Measurements from ENCODE around the gene GLS. TPM values are rescaled to one million over a fixed set of nuclear protein-coding genes. Genes with fewer than 3 reads are reported as not detected.

The GLS gene
- total RNA-seq, 1 donor from 2014 or later, result 160 TPM

DNA sequence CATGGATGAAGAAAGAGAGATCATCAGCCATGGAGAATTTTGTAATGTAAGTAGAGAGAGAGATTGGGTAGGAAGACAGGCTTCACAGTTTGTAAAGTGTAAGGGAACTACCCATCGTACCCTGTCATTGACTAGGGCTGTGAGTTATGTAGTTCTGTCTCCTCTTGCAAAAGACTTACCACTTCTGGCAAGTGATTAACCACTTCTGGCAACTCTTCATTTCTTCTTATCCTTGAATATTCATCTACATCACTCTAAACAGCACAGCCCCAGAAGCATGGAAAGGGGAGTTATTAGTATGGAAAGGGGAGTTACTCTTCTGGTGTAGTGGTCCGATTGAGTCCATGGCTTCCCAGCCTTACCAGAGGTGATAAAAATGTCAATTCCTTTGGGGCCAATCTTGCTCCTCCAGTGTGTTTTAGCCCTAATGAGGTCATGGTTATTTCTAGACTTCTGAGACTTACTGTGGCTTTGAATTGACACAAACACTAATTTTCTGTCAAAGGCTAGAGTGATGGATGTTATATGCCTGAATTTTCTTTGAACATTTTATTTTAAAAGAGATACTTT is 81.4 kb downstream of the GLS start:
- Mint-ChIP-seq H3K27me3 (no peaks in the 10 kb centered on the region), H3K36me3 (peaks cover 8% of the 10 kb centered on the region), H3K4me1 (ENCODE audit: unreplicated experiment) (peaks cover 4% of the 10 kb centered on the region), H3K27ac (no peak overlapping the region), H3K9me3 (no peaks in the 10 kb centered on the region), H3K4me3 (no peak overlapping the region)
- DNase-seq (ENCODE audit: extremely low spot score, unreplicated experiment), result no peak
- TF ChIP-seq, protein P1, sequence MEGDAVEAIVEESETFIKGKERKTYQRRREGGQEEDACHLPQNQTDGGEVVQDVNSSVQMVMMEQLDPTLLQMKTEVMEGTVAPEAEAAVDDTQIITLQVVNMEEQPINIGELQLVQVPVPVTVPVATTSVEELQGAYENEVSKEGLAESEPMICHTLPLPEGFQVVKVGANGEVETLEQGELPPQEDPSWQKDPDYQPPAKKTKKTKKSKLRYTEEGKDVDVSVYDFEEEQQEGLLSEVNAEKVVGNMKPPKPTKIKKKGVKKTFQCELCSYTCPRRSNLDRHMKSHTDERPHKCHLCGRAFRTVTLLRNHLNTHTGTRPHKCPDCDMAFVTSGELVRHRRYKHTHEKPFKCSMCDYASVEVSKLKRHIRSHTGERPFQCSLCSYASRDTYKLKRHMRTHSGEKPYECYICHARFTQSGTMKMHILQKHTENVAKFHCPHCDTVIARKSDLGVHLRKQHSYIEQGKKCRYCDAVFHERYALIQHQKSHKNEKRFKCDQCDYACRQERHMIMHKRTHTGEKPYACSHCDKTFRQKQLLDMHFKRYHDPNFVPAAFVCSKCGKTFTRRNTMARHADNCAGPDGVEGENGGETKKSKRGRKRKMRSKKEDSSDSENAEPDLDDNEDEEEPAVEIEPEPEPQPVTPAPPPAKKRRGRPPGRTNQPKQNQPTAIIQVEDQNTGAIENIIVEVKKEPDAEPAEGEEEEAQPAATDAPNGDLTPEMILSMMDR (conservative IDR thresholded peaks at IDR 0.05), result no peak

DNA sequence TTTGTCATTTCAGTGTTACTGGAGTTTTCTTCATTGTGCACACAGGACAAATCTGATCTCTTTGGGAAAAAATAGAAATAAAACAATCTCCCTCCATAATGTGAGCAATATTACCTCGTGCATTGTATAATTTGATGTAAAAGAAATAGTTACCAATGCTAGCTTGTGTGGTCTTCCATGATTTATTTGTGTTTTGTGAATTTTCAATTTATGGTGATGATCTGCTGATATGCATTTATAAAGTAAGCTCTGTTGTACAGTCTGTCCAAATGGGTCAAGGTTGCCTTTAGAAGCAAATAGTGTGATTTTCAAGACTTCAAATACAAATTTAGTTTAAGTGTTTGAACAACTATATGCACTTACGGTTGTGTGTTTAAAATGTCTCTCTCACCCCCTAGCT is 82.5 kb downstream of the GLS start:
- H3K27me3 Mint-ChIP-seq, result no peaks in the 10 kb centered on the region
- H3K27ac Mint-ChIP-seq, result no peak overlapping the region
- H3K36me3 Mint-ChIP-seq, result peaks cover 10% of the 10 kb centered on the region
- no peaks in the 10 kb centered on the region for H3K9me3 Mint-ChIP-seq
- no peak overlapping the region for H3K4me3 Mint-ChIP-seq
- DNase-seq (ENCODE audit: extremely low spot score, unreplicated experiment), result no peak
- H3K4me1 Mint-ChIP-seq (ENCODE audit: unreplicated experiment), result peaks cover 4% of the 10 kb centered on the region
- TF ChIP-seq, protein P1 (conservative IDR thresholded peaks at IDR 0.05), result no peak

DNA sequence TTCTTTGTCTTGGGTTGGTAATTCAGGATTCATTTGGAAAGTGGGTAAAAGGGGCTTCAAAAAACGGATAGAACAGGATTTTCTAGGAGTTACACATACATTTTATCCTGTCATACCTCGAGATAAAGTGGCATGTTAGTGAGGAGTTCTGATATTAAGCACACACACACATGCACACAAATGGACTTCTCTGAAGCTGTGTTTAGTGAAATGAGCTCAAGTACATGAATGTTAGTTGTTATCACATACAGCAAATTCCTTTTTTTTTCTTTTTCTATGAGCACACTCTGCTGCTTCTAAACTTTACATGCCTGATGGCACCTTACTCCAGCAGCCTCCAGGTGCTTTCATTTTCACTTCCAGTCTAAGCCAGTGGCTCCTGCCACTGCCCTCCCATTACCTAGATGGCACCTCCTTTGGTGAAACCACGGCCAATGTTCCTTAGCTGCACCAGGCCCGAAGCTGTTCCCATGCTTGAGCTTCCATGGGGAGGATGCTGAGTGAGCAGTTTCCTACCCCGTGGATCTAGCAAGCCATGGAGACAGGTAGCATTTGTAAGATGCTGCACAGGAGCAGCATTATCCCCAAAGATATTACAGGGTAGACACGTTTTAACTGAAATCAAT is 83.7 kb downstream of the GLS start:
- Mint-ChIP-seq H3K27ac (no peak overlapping the region), H3K27me3 (no peaks in the 10 kb centered on the region)

DNA sequence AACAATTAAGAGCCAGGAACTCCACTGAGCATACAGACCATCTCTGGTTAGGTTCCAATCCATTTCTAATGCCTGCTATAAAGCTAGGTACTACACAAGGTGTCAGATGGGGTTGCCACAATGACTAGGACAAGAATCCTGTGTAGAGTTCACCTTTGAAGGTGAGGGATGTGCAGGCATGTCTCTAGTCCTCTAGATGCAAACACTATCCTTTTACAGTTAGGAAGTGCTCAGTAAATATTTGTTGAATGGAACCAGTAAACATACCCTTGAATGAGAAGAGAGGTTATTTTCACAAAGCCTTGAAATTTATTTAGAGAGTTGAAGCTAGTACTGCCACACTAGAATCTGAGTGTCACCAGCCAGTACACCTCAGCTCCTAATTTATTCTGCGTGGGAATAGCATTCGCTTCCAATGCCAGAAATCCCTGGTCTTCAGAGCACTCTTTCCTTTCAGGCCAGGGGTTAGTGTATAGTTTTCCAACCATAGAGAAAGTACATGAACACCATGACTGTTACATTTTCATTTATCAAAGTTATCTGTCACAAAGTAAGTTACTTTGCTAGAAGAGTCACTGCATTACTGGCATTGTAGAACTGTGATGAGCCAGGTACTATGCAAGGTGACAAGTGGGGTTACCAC is 85.1 kb downstream of the GLS start:
- H3K36me3 Mint-ChIP-seq, result peaks cover 25% of the 10 kb centered on the region

More for the DNA sequence above, 83.7 kb downstream of the GLS start:
- DNase-seq (ENCODE audit: extremely low spot score, unreplicated experiment), result no peak
- Mint-ChIP-seq H3K4me3 (no peak overlapping the region), H3K36me3 (peaks cover 13% of the 10 kb centered on the region), H3K4me1 (ENCODE audit: unreplicated experiment) (peaks cover 4% of the 10 kb centered on the region), H3K9me3 (no peaks in the 10 kb centered on the region)
- TF ChIP-seq, protein P1 (conservative IDR thresholded peaks at IDR 0.05), result no peak

DNA sequence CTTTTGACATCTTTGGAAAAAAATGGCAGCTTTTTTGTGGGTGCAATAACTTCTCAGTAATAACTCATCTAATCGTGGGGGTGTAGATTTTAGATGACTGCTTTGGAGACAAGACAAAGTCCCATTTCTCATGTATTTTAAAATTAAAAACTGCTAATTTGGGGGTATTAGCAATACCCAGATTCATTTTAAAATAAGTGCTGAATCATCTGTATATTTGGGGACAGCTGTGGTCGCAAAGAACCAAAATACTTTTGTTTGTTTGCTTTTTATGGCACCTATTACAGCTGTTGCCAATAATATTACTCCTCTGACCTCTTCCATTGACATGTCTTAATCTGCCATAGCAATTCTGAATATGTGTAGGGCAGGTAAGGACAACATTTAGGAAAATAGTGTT is 87.9 kb downstream of the GLS start:
- DNase-seq (ENCODE audit: extremely low spot score, unreplicated experiment), result no peak
- TF ChIP-seq, protein P1 (conservative IDR thresholded peaks at IDR 0.05), result no peak
- H3K9me3 Mint-ChIP-seq, result no peaks in the 10 kb centered on the region
- no peak overlapping the region for H3K4me3 Mint-ChIP-seq
- peaks cover 4% of the 10 kb centered on the region for H3K4me1 Mint-ChIP-seq (ENCODE audit: unreplicated experiment)
- no peaks in the 10 kb centered on the region for H3K27me3 Mint-ChIP-seq
- H3K36me3 Mint-ChIP-seq, result peaks cover 29% of the 10 kb centered on the region
- no peak overlapping the region for H3K27ac Mint-ChIP-seq

More for the DNA sequence above, 85.1 kb downstream of the GLS start:
- no peaks in the 10 kb centered on the region for H3K27me3 Mint-ChIP-seq
- H3K9me3 Mint-ChIP-seq, result no peaks in the 10 kb centered on the region
- DNase-seq (ENCODE audit: extremely low spot score, unreplicated experiment), result no peak
- H3K4me1 Mint-ChIP-seq (ENCODE audit: unreplicated experiment), result peaks cover 4% of the 10 kb centered on the region
- no peak overlapping the region for H3K27ac Mint-ChIP-seq
- TF ChIP-seq, protein P1 (conservative IDR thresholded peaks at IDR 0.05), result no peak
- H3K4me3 Mint-ChIP-seq, result no peak overlapping the region
